Epithelial cell of proximal tubule (primary cell): Measurements from ENCODE around the gene ALG6. TPM values are rescaled to one million over a fixed set of nuclear protein-coding genes. Genes with fewer than 3 reads are reported as not detected.
"Not testable (repeated sequence)": the region's sequence is repeated elsewhere in the genome, so short reads cannot be mapped to it uniquely, and the experiment has no call there.

Experiments used
- DNase-seq: peaks from one replicate; pipeline ENCODE4 v3.0.0-alpha.2; 2011; ENCODE audit warnings: low read depth
- H3K4me3 ChIP-seq: 2 replicates; pipeline ENCODE4 v1.5.1; 2011; ENCODE audit warnings: low read depth, mild to moderate bottlenecking, low read length
- CTCF ChIP-seq: conservative IDR thresholded peaks from 2 replicates; pipeline ENCODE4 v1.5.1; 2012; ENCODE audit warnings: low read depth, mild to moderate bottlenecking, low read length
- total RNA-seq: library from RNA; depleted of rRNA; stranded (reverse); fragments of >200 nt; gene quantifications from 2 replicates; pipeline ENCODE4 v1.2.3, GENCODE V29; 2015

Gene ALG6
- total RNA-seq, 1 donor from 2014 or later, result 7.8 TPM

- TF ChIP-seq CTCF, result no peak
- H3K4me3 ChIP-seq, result no peak overlapping the region
- no peak for DNase-seq
Observed at GRCh38 chr1:63411066-63411465, 43.6 kb downstream of the ALG6 start.

- no peak for TF ChIP-seq CTCF
- no peak for DNase-seq
- H3K4me3 ChIP-seq, result no peak overlapping the region
Observed at GRCh38 chr1:63413394-63413793, 46.0 kb downstream of the ALG6 start.

- TF ChIP-seq CTCF, result no peak
- DNase-seq, result no peak
- H3K4me3 ChIP-seq, result no peak overlapping the region
Observed at GRCh38 chr1:63414691-63415365, 47.4 kb downstream of the ALG6 start.

- TF ChIP-seq CTCF, result no peak
- DNase-seq, result no peak
- no peak overlapping the region for H3K4me3 ChIP-seq
Observed at GRCh38 chr1:63418101-63418500, 50.7 kb downstream of the ALG6 start.

- not testable (repeated sequence) for DNase-seq
Observed at GRCh38 chr1:63420746-63421145, 53.3 kb downstream of the ALG6 start.

GRCh38 chr1:63423649-63424048, 56.2 kb downstream of the ALG6 start:
- no peak overlapping the region for H3K4me3 ChIP-seq
- no peak for DNase-seq
- TF ChIP-seq CTCF, result no peak

More at GRCh38 chr1:63420746-63421145, 53.3 kb downstream of the ALG6 start:
- H3K4me3 ChIP-seq, result not testable (repeated sequence)

- no peak for DNase-seq
- no peak overlapping the region for H3K4me3 ChIP-seq
- TF ChIP-seq CTCF, result no peak
Observed at GRCh38 chr1:63428815-63429214, 61.4 kb downstream of the ALG6 start.
